ENCODE measurements around the gene CNTROB. TPM values are rescaled to one million over a fixed set of nuclear protein-coding genes. Genes with fewer than 3 reads are reported as not detected.

CNTROB gene
- total RNA-seq, 6 experiments from 2014 or later = 7.3 to 12.7 (median 9.4) TPM

- intact Hi-C loops (cut with DNase I) = loop anchor here (5.0 to 10.0 kb wide), 3 partner anchors 73 to 136 kb away; no protein-coding TSS in a partner anchor
- DNase-seq (no peak), ATAC-seq (peak in 1 of 4 donors; percentile 4)
- WGBS (ENCODE audit: insufficient coverage, low coverage, low lambda C conversion rate, missing lambda C conversion rate) = no CpG with 5 or more reads among the region's 29 CpGs
- no peak for TF ChIP-seq CTCF (IDR thresholded peaks at IDR 0.05)
- TF ChIP-seq POLR2A (IDR thresholded peaks at IDR 0.05) = no peak
- no peaks in the 10 kb centered on the region for H3K4me1 ChIP-seq
- H3K9me3 ChIP-seq = no peaks in the 10 kb centered on the region
- H3K27me3 ChIP-seq = no peaks in the 10 kb centered on the region
- no peaks in the 10 kb centered on the region for H3K36me3 ChIP-seq
- H3K27ac ChIP-seq = no peak overlapping the region
- no peak overlapping the region for H3K4me3 ChIP-seq
Observed at GRCh38 chr17:7909089-7909488, 22.9 kb upstream of the CNTROB start.

- TF ChIP-seq POLR2A (IDR thresholded peaks at IDR 0.05) (no peak), CTCF (IDR thresholded peaks at IDR 0.05) (no peak)
- no peaks in the 10 kb centered on the region for H3K36me3 ChIP-seq
- ATAC-seq = no peak
- no peak overlapping the region for H3K27ac ChIP-seq
- H3K4me3 ChIP-seq = no peak overlapping the region
- WGBS (ENCODE audit: insufficient coverage, low coverage, low lambda C conversion rate, missing lambda C conversion rate) = 91% methylated on average over 8 of the region's 15 CpGs
- no peaks in the 10 kb centered on the region for H3K27me3 ChIP-seq
- H3K4me1 ChIP-seq = peaks cover 0 to 7% (median 0%) of the 10 kb centered on the region in 4 donors
- DNase-seq = no peak
- intact Hi-C loops (cut with DNase I) = loop anchor here in 1 of 2 donors (5.0 kb wide), 1 partner anchor 77 kb away; no protein-coding TSS in a partner anchor
- no peaks in the 10 kb centered on the region for H3K9me3 ChIP-seq
Observed at GRCh38 chr17:7910281-7910680, 21.7 kb upstream of the CNTROB start.

GRCh38 chr17:7910711-7911110, 21.3 kb upstream of the CNTROB start:
- no peak for ATAC-seq
- intact Hi-C loops (cut with DNase I) = loop anchor here in 1 of 2 donors (5.0 kb wide), 1 partner anchor 77 kb away; no protein-coding TSS in a partner anchor
- no peaks in the 10 kb centered on the region for H3K9me3 ChIP-seq
- WGBS (ENCODE audit: insufficient coverage, low coverage, low lambda C conversion rate, missing lambda C conversion rate) = 78% methylated on average over 2 of the region's 13 CpGs
- DNase-seq = no peak
- H3K4me1 ChIP-seq = peaks cover 0 to 10% (median 0%) of the 10 kb centered on the region in 4 donors
- H3K36me3 ChIP-seq = no peaks in the 10 kb centered on the region
- no peaks in the 10 kb centered on the region for H3K27me3 ChIP-seq
- TF ChIP-seq POLR2A (IDR thresholded peaks at IDR 0.05) (no peak), CTCF (IDR thresholded peaks at IDR 0.05) (no peak)
- H3K4me3 ChIP-seq = no peak overlapping the region
- H3K27ac ChIP-seq = no peak overlapping the region

- peaks cover 0 to 10% (median 0%) of the 10 kb centered on the region in 4 donors for H3K4me1 ChIP-seq
- no peaks in the 10 kb centered on the region for H3K36me3 ChIP-seq
- DNase-seq (no peak), ATAC-seq (no peak)
- H3K4me3 ChIP-seq = no peak overlapping the region
- intact Hi-C loops (cut with DNase I) = loop anchor here in 1 of 2 donors (5.0 kb wide), 1 partner anchor 76 kb away; no protein-coding TSS in a partner anchor
- no peak for TF ChIP-seq CTCF (IDR thresholded peaks at IDR 0.05)
- no peak for TF ChIP-seq POLR2A (IDR thresholded peaks at IDR 0.05)
- no peak overlapping the region for H3K27ac ChIP-seq
- H3K27me3 ChIP-seq = no peaks in the 10 kb centered on the region
- H3K9me3 ChIP-seq = no peaks in the 10 kb centered on the region
- 27% methylated on average over 3 of the region's 9 CpGs for WGBS (ENCODE audit: insufficient coverage, low coverage, low lambda C conversion rate, missing lambda C conversion rate)
Observed at GRCh38 chr17:7911116-7911515, 20.9 kb upstream of the CNTROB start.
